ENCODE data around the gene CFAP57.

The CFAP57 gene

GRCh38 chr1:43255438-43256210, 83.5 kb downstream of the CFAP57 start:
- no peak for DNase-seq (ENCODE audit: low spot score)

DNA sequence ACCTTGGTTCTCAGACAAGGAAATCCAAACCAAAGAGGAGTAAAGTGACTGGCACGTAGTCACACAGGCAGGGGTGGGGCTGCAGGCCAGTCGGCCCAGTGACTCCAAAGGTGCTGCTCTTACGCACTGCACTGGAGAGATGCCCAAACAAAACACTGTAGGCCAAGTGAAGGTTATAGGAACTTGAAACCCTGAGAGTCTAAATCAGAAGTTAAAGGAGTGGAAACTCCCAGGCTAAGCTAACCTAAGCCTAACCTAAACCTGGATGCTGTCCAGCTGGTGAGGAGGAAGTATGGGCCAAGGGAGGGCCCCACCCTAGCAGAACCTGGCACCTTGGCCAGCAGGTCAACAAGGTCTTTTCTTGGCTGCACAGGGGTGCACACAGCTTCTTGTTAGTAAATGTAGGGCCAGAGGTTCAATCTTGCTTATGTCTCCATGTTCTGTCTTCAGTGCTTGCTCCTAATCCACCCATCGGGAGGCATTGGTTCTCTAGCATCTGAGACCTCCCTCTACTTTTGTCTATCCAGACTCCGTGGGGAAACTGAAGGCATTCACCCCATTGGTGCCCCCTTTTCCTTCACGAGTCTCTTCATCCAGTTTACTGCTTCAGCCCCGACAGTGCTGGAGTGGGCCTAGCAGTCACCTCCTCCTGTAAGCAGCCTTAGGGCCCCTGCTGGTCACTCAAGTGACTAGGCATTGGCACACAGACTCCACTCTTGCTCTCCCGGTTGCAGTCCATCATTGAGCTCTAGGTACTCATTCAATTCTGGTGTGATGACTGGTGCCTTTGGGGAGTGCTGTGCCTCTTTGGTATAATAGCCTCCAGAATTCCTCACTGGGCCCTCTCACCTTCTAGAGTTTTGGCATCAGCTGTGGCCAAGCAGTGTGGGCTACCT, 84.8 kb downstream of the CFAP57 start:
- no peak for DNase-seq (ENCODE audit: low spot score)

DNA sequence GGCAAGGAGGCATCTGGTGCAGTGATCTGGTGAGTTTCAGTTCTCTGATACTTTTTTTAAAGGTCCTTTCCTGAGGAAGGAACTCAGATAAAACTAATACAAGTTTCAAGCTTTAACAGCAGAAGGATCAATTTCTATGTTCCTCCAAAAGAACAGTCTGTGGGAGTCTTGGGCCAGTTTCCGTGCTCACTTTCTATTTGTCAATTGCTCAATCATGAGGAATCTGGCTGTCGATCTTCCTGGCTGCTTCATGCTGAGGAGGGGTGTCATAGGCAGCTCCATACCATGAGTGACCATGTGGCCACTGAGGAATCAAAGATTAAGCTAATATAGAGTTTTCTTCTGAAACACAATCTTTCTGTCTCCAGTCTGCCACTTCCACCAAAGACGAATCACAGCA, 86.2 kb downstream of the CFAP57 start:
- no peak for DNase-seq (ENCODE audit: low spot score)

- no peak for DNase-seq (ENCODE audit: low spot score)
Measured at GRCh38 chr1:43265431-43265830, 93.3 kb downstream of the CFAP57 start.

DNA sequence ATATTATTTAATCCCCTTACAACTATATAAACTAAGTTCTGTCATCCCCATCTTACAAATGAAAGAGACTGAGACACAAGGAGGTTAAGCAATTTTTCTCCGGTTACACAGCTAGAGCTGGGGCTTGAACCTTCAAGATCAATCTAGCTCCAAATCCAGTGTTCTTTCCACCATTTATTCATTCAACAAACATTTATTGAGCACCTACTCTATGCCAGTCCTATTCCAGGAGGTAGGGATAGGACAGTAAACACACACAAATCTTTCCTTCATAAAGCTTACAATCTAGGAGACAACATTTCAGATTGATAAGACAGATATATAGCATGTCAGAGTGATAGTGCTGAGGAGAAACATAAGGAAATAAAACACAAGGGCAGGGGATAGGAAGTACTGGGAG, 94.8 kb downstream of the CFAP57 start:
- DNase-seq (ENCODE audit: low spot score) = no peak

DNA sequence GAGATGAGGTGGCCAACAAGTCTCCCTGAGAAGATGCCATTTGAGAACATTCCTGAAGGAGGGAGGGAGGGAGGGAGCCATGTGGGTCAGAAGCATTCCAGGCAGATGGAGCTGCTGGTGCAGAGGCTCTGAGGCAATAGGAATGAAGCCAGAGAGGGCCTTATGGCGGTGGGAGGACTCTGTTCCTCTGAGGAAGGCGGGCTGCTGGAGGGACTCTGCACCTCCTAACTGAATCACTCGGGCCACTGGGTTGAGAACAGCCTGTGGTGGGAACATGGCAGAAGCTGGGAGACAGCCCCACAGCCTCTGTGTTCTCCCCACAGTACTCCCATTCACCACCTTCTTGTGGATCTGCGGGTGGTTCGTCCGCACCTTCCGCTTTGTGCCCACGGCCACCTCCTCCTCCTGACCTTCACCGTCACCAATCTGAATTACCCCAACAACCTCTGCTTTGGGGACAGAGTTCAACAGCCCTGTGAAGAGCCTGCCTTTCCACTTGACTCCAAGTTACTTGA, 95.2 kb downstream of the CFAP57 start:
- no peak for DNase-seq (ENCODE audit: low spot score)

DNA sequence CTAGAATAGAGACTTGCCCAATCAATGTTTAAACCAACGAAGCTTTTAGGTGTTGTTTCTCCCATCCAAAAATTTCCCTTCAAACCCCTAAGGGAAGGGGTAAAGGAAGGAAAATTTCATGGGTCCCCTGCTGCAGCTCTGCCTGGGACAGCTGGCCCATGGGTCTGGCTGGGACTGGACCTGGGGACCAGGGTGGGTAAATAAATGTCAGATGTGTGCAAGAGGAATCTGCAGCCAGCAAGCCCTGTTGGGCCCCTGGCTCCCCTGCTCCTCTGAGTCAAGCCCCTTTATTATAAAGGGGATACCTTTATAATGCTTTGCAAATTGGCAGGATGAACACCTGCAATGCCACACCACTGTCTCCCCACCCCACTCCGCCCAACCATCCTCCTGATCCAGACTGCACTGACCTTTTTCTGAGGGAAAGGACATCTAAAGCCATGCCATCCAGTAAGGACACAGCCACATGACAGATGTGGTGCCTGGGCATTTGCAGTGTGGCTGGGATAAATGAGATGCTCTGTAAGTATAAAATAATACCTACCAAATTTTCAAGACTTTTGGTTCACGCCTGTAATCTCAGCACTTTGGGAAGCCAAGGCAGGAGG, 95.8 kb downstream of the CFAP57 start:
- DNase-seq (ENCODE audit: low spot score) = no peak

DNA sequence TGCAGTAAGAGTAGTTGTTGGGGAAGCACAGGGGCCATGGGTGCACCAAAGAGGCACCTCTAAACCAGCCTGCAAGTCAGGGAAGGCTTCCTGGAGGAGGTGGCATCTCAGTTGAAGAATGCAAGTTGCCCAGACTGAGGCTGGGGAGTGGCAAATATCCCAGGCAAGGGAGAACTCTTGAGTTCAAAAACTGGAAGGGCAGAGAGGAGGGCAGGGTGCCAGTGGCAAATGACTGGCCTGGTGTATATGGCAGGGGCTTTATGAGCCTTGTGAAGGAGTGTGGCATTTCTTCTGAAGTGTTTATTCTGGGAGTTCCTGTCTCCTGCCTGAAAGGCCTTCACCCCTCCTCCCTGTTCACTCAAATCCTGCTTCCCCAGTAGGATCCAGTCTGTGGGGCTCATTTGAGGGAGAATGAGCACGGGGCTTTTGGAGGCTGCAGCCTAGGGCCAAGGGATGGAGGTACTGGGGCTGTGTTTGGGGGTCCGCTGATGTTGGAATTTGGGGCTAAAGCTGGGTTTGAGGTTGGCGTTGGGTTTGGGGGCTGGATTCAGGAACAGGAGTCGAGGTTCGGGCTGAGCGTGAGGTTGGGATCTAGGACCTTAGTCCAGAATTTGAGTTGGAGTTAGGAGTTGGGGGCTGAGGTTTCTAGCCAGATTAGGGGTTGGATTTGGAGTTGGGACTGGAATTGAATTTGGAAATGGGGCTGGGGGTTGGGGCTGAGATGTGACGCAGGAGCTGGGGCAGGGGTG, 97.7 kb downstream of the CFAP57 start, which contains the start of gene TMEM125:
Gene TMEM125, plus strand, starts transcription at position 357 of the 749 bp plus-strand sequence. CDS start 2,740 bp downstream, outside the sequence.
- DNase-seq (ENCODE audit: low spot score) = no peak

DNA sequence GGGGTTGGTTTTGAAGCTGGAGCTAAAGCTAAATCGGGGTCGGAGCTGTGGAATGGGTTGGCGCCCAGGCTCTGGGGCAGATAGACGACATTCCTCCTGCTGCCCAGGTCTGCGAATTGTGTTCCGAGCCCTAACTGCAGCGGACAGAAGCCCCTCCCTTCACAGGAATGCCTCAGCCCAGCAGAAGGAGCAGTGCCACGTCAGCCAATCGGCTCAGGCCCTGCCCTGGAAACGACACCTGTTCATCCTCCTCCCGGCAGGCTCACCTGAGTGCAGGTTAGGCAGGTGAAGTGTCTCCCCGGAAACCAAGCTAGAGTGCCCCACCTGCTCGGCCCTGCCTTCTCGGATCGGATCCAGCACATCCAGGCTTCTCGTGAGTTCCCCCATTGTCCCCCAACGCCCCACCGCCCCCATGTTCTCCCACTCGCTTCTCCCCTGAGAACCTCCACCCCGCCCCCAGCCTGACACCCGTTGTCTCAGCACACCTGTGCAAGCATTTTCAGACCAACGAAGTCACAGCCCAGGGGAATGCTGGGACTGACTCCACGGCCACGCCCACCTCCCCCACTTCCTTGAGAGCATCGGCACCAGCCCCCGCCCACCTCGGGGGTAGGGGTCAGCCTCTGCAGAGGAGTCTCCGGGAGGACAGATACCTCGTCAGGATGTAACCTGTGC, 98.4 kb downstream of the CFAP57 start:
- peak; percentile 25 for DNase-seq (ENCODE audit: low spot score)

- no peak for DNase-seq (ENCODE audit: low spot score)
Measured at GRCh38 chr1:43271186-43272118, 99.3 kb downstream of the CFAP57 start.

- DNase-seq (ENCODE audit: low spot score) = no peak
Measured at GRCh38 chr1:43272161-43272560, 100.0 kb downstream of the CFAP57 start.

GRCh38 chr1:43272576-43273571, 100.7 kb downstream of the CFAP57 start:
- no peak for DNase-seq (ENCODE audit: low spot score)

DNA sequence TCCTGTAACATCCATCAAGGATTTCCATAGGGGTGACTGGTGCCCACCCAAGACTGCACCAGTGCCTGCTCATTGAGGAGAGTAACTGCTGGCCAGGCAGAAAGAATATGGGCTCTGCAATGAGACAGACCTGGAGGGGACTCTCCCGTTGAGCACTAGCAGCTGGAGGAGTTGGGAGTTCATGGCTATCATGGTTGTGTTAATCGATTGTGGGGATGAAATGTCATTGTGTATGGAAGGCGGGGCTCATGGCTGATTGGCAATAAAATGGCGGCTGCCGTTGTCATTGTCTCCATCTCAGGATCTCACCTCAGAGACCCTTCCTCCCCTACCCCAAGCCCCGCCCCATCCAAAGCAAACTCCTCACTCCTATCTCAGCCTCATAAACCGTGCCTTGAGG, 101.6 kb downstream of the CFAP57 start:
- no peak for DNase-seq (ENCODE audit: low spot score)

DNA sequence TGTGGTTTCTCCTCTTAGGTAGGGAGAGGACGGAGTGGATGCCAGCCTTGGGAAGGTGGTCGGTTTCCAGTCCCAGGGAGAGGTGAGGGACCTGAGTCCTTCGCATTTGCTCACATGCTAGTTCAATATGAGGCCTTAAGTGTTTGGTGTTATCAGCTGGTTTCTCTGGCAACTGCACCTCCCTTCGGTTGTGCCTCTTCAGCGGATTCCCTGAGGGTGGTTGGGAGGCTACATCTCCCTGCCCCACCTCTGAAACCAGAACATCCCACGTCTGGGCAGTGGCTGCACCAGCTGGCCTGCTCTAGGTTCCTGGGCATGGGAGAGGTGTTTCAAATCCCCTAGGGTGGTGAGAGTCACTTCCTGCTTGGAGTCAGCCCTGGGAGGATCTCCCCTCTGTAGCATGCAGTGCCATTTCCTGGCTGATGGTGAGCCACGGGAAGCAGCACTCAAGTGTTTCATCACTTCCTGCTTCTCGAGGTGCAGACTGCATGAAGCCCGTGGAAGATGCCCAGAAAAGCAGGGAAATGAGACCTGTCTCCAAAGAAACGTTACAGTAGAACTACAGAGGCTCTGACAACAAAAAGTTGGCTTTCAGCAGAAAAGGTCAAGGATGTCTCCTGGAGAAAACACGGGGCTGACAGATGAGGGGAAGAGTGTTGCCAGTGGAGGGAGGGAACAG, 102.1 kb downstream of the CFAP57 start:
- DNase-seq (ENCODE audit: low spot score) = no peak

DNA sequence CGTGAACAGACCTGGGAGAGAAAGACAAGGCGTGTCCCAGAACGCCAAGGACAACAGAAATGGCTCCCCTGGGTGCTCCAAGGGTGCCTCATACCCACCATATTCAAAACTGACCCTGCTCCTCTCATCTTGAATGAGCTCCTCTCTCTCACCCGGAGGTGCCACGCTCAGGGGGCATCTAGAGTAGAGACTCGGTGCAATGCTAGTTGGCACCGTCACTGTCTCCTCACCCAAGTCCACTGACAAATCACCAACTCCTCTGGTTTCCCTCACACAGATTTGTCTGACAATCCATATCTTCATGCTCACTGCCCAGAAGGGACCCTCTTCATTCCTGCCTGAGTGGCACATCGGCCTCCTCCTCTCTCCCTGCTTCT, 102.7 kb downstream of the CFAP57 start:
- no peak for DNase-seq (ENCODE audit: low spot score)

GRCh38 chr1:43275826-43276620, 103.9 kb downstream of the CFAP57 start:
- no peak for DNase-seq (ENCODE audit: low spot score)

DNA sequence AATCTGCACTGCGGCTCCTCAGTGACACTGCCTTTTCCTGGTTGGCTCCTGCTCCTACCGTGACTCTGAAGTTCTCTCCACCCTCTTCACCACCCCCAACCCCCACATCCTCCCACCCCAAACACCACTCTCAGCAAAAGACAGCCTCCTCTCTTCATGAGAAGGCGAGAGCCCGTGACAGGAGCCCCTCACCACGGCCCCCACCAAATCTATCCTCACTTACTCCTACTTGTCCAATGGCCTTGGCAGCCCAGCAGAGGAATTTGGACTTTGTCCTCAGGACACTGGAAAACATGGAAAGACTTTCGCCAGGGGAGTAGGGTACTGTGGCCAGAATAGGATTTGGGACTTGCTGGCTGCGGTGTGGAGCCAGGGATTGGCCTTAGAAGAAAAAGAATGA, 104.5 kb downstream of the CFAP57 start:
- no peak for DNase-seq (ENCODE audit: low spot score)

Measured in D341Med (cell line).